ENCODE results near the gene TJP1.
"Not testable (repeated sequence)": the region's sequence is repeated elsewhere in the genome, so short reads cannot be mapped to it uniquely, and the experiment has no call there.

The TJP1 gene

DNA sequence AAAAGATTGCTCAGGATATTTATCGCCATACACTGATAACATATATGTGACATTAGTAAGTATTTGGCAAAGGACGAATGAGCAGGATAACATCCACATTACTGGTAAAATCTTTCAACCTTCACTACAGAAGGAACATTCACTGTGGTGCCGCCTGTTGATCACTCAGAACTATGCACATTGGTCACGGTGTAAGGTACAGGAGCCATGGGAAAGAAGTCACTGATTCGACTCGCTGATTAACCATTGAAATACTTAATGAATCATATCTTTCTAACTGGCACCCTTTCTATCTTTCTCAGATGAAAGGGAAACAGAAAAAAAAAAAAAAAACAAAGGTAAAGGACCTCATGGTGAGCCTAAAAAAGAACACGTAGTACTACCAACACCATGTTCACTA is 68.8 kb downstream of the TJP1 start:
- no peak for DNase-seq (ENCODE audit: low read depth)

DNA sequence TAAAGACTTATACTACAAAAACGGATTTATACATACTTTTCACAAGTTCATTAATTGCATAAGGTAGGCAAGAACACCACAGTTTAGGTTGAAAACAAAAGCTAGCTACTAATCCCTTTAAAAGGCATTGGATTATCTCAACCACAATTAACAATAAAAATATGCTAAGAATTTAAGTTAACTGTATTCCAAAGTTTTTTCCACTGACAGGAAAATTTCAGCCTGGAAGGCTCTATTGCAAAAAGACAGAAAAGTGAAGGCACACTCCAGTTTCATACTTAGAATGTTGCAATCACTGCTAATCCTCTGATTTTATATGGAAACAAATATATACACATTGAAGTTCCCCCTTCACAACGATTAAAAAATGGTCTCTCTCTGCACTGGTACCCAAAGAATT is 71.5 kb downstream of the TJP1 start:
- DNase-seq (ENCODE audit: low read depth), result no peak

- no peak for DNase-seq (ENCODE audit: low read depth)
These were observed 72.7 kb downstream of the TJP1 start for GRCh38 chr15:29749365-29750086.

DNA sequence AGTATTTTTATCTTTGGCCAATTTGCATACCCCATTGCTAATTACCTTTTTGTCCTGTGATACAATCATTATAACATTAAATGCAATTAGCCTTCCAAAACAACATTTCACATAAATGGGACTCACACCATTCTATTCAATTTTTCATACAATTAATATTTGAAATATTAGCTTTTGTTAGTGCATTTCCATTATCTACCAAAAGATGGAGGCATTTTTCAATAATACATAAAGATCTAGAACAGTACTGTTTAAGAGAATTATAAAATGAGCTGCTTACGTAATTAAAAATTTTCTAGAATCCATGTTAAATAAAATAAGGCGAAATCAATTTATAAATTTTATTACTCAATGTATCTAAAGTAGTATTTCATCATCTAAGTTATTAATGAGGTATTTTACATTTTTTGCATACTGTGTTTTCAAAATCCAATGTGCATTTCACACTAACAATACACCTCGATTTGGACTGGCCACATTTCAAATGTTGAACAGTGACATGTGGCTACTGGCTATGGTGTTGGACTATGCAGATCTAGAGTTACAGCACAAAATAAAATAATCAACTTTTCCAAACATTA is 74.3 kb downstream of the TJP1 start:
- no peak for DNase-seq (ENCODE audit: low read depth)

DNA sequence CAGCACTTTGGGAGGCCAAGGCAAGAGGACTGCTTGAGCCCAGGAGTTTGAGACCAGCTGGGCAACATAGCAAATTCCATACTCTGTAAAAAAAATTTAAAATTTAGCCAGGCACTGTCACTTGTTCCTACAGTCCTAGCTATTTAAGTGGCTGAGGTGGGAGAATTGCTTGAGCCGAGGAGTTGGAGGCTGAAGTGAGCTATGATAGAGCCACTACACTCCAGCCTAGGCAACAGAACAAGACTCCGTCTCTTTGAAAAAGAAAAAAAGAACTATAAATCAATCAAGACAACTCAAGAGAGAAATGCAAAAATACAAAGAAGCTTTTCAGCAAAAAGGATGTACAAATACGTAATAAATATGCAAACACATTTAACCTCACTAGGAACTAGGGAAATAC is 78.8 kb downstream of the TJP1 start:
- DNase-seq (ENCODE audit: low read depth), result no peak

DNA sequence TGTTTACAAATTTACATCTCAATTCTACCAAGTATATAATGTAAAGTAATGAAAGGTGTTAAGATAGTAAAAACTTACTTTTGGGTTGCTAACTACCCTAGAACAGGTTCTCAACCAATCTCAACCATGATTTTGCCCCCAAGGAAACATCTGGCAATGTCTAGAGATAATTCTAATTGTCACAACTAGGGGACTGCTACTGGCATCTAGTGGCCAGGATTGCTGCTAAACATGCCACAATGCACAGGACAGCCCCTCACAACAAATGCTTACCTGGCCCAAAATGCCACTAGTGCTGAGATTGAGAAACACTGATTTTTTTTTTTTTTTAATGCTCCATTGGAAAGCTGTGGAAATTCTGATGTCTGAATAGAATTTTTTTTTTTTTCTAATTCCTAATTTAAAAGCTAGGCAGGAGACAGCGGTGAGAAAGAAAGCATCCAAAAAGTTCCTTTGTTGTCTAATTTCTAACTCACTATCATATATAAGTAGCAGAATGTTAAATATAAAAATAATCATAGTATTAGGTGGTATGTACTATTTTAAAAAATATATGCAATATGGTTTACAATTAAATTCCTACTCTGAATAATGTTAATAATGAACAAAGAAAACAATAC is 81.5 kb downstream of the TJP1 start:
- no peak for DNase-seq (ENCODE audit: low read depth)

- DNase-seq (ENCODE audit: low read depth), result no peak
These were observed 85.6 kb downstream of the TJP1 start for GRCh38 chr15:29736744-29737020.

GRCh38 chr15:29736012-29736743 is 86.1 kb downstream of the TJP1 start:
- DNase-seq (ENCODE audit: low read depth), result no peak

DNA sequence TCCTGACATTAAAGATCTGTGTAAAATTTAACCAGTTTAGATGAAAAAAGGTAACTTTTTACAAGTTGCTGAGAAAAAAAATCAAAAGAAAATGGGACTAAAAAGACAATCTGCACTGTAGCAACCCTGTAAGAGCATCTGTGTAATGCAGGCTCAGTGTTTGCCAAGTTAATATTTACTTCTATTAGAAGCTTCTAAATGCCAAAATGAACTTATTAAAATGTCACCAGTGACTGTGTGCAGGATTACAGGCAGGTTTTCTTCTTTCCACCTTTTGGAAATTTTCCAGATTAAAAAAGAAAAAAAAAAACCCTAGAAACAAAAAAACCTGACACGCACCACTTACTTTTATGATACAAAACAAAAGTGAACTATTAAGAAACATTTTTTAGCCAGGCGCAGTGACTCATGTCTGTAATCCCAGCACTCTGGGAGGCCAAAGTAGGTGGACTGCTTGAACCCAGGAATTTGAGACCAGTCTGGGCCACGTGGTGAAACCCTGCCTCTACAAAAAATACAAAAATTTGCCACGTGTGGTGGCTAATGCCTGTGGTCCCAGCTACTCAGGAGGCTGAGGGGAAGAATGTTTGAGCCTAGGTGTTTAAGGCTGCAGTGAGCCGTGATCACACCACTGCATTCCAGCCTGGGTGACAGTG is 87.2 kb downstream of the TJP1 start:
- DNase-seq (ENCODE audit: low read depth), result no peak

- DNase-seq (ENCODE audit: low read depth), result no peak
These were observed 90.4 kb downstream of the TJP1 start for GRCh38 chr15:29731865-29732264.

DNA sequence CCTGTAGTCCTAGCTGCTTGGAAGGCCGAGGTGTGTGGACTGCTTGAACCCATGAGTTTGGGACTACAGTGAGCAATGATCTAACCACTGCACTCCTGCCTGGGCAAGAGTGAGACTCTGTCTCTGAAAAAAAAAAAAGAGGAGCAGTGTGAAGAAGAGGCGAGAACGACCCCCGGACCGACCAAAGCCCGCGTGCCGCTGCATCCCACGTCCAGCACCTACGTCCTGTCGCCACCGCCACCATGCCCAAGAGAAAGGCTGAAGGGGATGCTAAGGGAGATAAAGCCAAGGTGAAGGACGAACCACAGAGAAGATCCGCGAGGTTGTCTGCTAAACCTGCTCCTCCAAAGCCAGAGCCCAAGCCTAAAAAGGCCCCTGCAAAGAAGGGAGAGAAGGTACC is 91.8 kb downstream of the TJP1 start:
- not testable (repeated sequence) for DNase-seq (ENCODE audit: low read depth)

GRCh38 chr15:29728418-29728817 is 93.8 kb downstream of the TJP1 start:
- DNase-seq (ENCODE audit: low read depth), result no peak

GRCh38 chr15:29727871-29728270 is 94.4 kb downstream of the TJP1 start:
- no peak for DNase-seq (ENCODE audit: low read depth)

GRCh38 chr15:29726553-29726952 is 95.7 kb downstream of the TJP1 start:
- no peak for DNase-seq (ENCODE audit: low read depth)

DNA sequence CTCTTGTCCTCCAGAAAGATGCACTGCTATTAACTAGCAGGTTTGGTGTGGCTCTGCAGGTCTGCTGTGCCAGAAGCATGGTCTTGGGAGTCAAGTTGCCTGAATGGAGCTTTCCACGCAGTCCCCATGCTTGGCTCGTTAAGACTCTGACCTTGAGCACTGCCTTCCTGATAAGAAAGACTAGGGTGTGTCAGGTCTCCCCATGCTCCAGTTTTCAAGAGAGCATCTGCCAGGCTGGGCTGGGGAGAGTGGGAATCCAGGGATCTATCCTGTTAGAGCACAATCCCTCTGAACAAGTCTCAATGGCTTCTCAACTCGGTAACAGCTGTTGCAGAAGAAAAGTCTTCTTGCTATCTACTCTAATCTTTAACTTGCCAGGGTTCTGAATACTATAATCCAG is 98.2 kb downstream of the TJP1 start:
- no peak for DNase-seq (ENCODE audit: low read depth)

DNA sequence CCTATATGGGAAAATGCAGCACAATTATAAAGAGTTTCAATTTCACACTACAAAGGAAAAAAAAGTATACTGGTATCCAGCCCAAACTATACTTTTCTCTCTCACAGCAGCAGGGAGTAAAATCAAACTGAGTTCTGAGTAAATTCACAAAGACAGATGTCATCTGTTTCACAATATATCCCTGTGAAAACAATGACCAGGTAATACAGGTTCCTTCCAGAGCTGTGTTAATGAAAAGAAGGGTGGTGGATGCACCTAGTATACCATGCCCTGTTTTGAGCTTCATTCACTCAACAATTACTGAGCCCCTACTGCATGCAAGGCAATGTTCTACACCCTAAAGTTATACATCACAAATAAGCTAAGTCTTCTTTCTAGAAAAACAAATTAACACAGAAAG is 108.5 kb downstream of the TJP1 start:
- no peak for DNase-seq (ENCODE audit: low read depth)

- DNase-seq (ENCODE audit: low read depth), result no peak
These were observed 110.0 kb downstream of the TJP1 start for GRCh38 chr15:29712149-29712885.

- DNase-seq (ENCODE audit: low read depth), result no peak
These were observed 110.7 kb downstream of the TJP1 start for GRCh38 chr15:29711531-29711930.

DNA sequence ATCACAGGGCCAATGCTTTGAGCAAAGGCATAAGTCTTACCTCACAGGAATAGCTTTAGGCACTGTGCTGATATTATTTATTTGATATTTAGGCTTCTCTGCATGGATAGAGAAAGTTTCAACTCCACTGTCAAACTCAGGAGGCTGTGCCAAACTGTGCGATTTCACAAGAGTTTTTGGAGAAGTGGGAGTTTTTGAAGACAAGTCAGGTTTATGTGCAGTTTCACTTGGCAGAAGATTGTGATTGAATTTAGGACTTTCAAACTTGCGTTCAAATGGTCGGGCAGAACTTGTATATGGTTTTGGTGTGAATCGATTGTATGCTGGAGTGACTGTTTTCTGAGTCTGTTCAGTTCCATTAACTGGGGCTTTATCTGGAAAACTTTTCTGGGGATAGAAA is 113.7 kb downstream of the TJP1 start:
- DNase-seq (ENCODE audit: low read depth), result no peak

- no peak for DNase-seq (ENCODE audit: low read depth)
These were observed 117.2 kb downstream of the TJP1 start for GRCh38 chr15:29704950-29705597.

- DNase-seq (ENCODE audit: low read depth), result no peak
These were observed 121.1 kb downstream of the TJP1 start for GRCh38 chr15:29701151-29701550.

DNA sequence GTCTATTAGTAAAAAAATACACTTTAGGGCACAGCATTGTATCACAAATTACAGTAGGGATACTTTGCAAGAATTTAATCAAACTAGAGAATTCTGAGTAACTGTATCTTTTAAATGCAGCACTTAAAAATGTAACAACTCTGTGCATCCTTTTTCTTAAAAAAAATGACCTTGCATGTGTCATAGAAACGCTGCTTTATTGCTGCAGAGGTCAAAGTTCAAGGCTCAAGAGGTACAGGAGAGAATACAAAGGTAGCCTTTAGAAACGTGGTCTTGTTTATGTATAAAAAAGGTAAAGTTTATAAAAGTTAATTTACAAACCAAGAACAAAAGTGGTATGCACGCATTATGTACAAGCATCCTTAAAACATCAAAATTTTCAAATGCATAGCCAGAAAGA is 122.0 kb downstream of the TJP1 start:
- DNase-seq (ENCODE audit: low read depth), result no peak
